Measurements from ENCODE around the gene CAD. TPM values are rescaled to one million over a fixed set of nuclear protein-coding genes. Genes with fewer than 3 reads are reported as not detected.
"Not testable (repeated sequence)": the region's sequence is repeated elsewhere in the genome, so short reads cannot be mapped to it uniquely, and the experiment has no call there.

The CAD gene
- total and polyA plus RNA-seq, 5 experiments from 2014 or later, result 18.0 to 59.7 (median 31.9) TPM

DNA sequence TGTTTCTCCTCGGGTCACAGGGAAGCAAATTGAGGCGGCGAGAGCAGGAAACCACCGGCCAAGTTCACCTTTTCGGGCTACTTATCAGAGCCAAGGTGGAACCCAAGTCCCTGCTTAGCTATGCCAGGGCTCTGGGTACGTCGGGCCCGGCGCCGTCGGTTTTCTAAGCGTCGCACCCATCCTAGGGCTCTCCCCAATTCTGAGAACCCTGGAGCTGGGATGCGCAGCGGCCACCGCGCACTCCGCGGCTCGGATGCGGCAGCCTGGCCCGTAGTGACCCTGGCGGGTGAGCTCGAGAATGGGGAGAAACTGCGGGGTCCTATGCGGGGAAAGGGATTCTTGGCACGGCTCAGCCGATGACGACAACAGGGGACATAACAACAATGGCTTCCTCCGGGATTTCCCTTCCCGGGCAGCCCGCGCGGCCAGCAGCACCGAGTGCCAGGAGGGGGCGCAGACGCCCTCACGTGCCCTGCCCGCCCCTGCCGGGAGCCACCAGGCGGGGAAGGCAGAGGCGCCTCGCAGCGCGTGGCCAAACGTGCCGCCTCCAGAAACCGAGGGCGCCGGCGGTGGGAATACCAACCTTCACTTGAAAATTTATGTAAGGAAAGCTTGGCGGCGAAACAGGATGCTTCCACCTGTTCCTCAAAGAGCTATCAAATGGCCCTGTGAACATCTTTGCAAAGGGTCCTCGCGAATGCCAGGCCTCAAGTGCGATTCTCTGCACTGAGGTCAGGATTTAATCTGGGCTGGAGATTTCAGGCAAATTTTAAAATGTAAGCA is 47.8 kb downstream of the CAD start:
- Mint-ChIP-seq H3K4me3 (peak overlapping the region in 9 of 10 donors; percentile 79 to 99 (median 83)), H3K27ac (peak overlapping the region in 3 of 10 donors; percentile 34 to 91 (median 44)), H3K27me3 (peaks cover 29 to 40% (median 36%) of the 10 kb centered on the region in 5 donors), H3K36me3 (peaks cover 0 to 14% (median 2%) of the 10 kb centered on the region in 3 donors), H3K4me1 (peaks cover 22 to 30% (median 28%) of the 10 kb centered on the region in 4 donors), H3K9me3 (peaks cover 0 to 2% (median 0%) of the 10 kb centered on the region in 9 donors)
- POLR2A ChIA-PET, result interaction anchor here (0.6 to 2.5 kb wide), 4 partner anchors 11 to 58 kb away, joined by 3 to 11 read pairs (median 4); partner anchors contain the start of genes CAD and MPV17
- ATAC-seq (peak; percentile 78 to 82), DNase-seq (peak; percentile 49 to 80 (median 62))

DNA sequence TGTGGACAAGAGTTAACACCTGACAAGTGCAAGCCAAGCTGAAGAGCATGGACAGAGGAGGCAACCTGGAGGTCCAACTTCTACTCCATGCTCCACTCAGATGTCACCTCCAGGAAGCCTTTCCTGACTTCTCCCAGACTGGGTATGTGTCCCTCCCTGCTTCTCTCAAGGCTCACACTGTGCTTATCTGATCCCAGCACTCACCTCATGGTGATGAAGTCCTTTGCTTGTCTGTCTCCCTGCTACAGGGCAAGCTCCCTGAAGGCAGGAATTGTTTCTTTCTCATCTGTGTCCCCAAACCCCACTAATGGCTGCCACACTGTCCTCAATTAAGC is 48.3 kb downstream of the CAD start:
- no peak for DNase-seq
- peak overlapping the region in 7 of 10 donors; percentile 48 to 80 (median 68) for H3K4me3 Mint-ChIP-seq
- H3K27ac Mint-ChIP-seq, result peak overlapping the region in 1 of 10 donors; percentile 34

DNA sequence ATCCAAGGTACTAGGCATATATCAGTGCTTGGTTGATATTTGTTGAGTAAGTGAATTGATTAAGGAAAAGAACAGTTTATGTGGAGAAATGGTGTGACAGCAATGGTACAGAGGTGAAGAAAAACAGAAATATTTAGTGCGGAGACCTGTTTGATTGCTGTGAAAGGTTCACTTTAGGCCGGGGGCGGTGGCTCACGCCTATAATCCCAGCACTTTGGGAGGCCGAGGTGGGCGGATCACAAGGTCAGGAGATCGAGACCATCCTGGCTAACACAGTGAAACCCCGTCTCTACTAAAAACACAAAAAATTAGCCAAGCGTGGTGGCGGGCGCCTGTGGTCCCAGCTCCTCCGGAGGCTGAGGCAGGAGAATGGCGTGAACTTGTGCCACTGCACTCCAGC is 51.1 kb downstream of the CAD start:
- peaks cover 12 to 16% (median 14%) of the 10 kb centered on the region in 4 donors for H3K4me1 Mint-ChIP-seq
- H3K27ac Mint-ChIP-seq, ATAC-seq, H3K9me3 Mint-ChIP-seq, DNase-seq, H3K4me3 Mint-ChIP-seq, H3K36me3 Mint-ChIP-seq: not testable (repeated sequence)
- POLR2A ChIA-PET, result interaction anchor here (0.7 kb wide), 1 partner anchor 217 kb away, joined by 4 read pairs; no protein-coding TSS in a partner anchor
- peaks cover 9 to 21% (median 16%) of the 10 kb centered on the region in 5 donors for H3K27me3 Mint-ChIP-seq

More for the DNA sequence above, 48.3 kb downstream of the CAD start:
- peaks cover 22 to 30% (median 28%) of the 10 kb centered on the region in 4 donors for H3K4me1 Mint-ChIP-seq
- ATAC-seq, result no peak
- POLR2A ChIA-PET, result interaction anchor here (1.2 to 2.5 kb wide), 3 partner anchors 14 to 57 kb away, joined by 3 to 11 read pairs (median 4); partner anchors contain the start of gene MPV17
- H3K9me3 Mint-ChIP-seq, result peaks cover 0 to 2% (median 0%) of the 10 kb centered on the region in 9 donors
- H3K36me3 Mint-ChIP-seq, result peaks cover 0 to 14% (median 2%) of the 10 kb centered on the region in 3 donors
- peaks cover 23 to 35% (median 32%) of the 10 kb centered on the region in 5 donors for H3K27me3 Mint-ChIP-seq

DNA sequence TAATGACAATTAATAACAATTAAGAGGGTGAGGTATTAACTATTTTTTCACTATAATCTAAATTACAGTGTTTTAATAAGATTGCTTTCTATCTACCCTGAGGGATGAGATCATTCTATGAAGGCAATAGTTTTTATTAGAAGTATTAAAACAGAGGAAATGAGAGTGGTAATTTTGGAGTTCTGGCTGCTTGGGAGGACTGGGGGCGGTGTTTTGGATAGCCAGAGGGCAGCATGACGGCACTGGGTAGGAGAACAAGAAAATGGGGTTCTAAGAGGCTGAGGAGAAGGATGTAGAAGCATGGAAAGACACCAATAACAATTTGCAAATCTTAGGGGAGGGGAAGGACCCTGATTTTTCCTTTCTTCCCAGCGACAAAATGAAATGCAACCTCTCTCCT is 53.0 kb downstream of the CAD start:
- POLR2A ChIA-PET, result interaction anchor here (0.6 kb wide), 1 partner anchor 443 kb away, joined by 3 read pairs; no protein-coding TSS in a partner anchor
- H3K4me1 Mint-ChIP-seq, result peaks cover 0 to 5% (median 3%) of the 10 kb centered on the region in 4 donors

DNA sequence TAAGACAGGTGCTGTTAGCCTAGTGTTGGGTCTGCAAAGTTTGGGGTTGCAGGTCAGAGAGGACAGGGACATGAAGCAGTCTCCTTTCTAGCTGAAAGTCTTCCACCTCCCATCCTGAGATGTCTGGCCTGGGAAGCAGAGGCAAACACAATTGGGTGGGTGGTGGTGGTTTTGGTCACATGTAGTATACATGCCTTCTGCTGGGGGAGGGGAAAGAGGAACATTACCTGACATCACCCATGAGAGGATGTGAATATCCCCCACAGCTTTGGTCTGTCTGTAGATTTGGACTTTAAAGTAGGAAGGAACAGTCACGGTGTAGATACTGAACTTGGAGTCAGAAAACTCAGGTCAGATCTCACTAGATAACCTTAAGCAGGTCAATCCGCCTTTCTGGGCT is 53.5 kb downstream of the CAD start:
- Mint-ChIP-seq H3K4me3 (no peak overlapping the region), H3K36me3 (no peaks in the 10 kb centered on the region), H3K4me1 (peaks cover 0 to under 1% (median 0%) of the 10 kb centered on the region in 4 donors), H3K27me3 (peaks cover 0 to 15% (median 8%) of the 10 kb centered on the region in 5 donors), H3K9me3 (no peaks in the 10 kb centered on the region), H3K27ac (no peak overlapping the region)
- DNase-seq (no peak), ATAC-seq (no peak)
- POLR2A ChIA-PET, result interaction anchor here (0.6 kb wide), 1 partner anchor 442 kb away, joined by 3 read pairs; no protein-coding TSS in a partner anchor

More for the DNA sequence above, 53.0 kb downstream of the CAD start:
- ATAC-seq (no peak), DNase-seq (no peak)
- Mint-ChIP-seq H3K27me3 (peaks cover 0 to 15% (median 9%) of the 10 kb centered on the region in 5 donors), H3K27ac (no peak overlapping the region), H3K4me3 (no peak overlapping the region), H3K36me3 (no peaks in the 10 kb centered on the region), H3K9me3 (no peaks in the 10 kb centered on the region)

DNA sequence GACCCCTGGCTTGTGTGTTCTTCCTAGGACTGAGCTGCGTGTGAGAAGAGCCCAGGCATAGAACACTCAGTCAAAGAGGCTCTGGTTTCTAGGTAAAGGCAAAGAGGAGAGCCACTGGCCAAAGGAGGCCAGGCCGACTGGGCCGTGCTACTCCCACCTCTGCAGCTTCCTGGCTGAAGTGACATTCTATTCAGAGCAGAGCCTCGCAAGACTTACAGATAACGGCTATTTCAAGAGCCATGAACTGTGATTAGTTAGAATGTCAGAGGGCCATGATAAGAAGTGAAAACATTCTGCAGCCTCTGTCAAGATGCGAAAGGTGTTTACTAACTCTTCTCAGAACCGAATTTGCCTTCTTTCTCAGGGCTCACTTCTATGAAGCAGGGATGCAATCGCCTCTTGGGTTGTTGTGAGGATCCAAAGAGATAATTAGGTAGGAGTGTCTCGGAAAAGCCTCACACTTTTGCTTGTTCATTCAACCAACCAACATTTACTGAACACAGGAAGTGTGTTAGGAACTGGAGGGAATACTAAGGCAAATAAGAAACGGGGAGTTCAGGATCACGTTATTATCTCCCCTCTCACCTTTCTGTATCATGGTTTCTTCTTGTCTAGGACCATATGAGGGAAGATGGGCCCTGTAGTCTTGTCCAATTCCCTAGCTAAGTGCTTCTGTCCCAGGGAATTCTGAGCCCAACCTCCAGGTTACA is 54.6 kb downstream of the CAD start:
- POLR2A ChIA-PET, result no interaction called here

DNA sequence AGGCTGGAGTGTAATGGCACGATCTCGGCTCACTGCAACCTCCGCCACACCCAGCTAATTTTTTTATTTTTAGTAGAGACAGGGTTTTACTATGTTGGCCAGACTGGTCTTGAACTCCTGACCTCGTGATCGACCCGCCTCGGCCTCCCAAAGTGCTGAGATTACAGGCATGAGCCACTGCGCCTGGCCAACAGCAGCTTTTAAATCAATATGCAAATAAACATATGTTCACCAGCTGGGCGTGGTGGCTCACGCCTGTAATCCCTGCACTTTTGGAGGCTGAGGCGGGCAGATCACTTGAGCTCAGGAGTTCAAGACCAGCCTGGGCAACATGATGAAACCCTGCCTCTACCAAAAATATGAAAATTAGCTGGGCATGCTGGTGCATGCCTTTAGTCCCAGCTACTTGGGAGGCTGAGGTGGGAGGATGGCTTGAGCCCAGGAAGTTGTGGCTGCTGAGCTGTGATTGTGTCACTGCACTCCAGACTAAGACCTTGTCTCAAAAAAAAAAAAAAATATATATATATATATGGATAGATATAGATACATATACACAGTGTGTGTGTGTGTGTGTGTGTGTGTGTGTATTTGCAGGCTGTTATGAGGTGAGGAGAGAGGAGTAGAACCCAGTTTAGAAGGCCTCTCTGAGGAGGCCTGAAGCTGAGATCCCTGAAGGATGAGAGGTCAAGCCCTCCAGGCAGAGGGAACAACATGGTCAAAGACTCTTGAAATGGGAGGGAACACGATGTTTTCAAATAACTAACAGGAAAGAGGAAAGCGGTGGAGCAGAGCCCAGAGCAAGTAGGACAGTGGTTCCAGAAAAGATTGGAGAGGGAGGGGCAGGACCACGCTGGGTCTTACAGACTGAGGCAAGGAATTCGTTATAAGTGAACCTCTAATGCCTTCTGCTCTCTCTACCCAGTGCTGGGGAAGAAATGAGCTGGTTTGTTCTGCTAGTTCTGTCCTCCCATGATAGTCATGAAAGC is 55.7 kb downstream of the CAD start:
- H3K4me1 Mint-ChIP-seq, DNase-seq, H3K9me3 Mint-ChIP-seq, H3K4me3 Mint-ChIP-seq, ATAC-seq, H3K36me3 Mint-ChIP-seq: not testable (repeated sequence)
- peaks cover 6 to 16% (median 11%) of the 10 kb centered on the region in 5 donors for H3K27me3 Mint-ChIP-seq
- POLR2A ChIA-PET, result interaction anchor here (1.2 kb wide), 1 partner anchor 11 kb away, joined by 3 read pairs; no protein-coding TSS in a partner anchor
- H3K27ac Mint-ChIP-seq, result peak overlapping the region in 1 of 10 donors; percentile 74

More for the DNA sequence above, 54.6 kb downstream of the CAD start:
- no peak overlapping the region for H3K27ac Mint-ChIP-seq
- no peaks in the 10 kb centered on the region for H3K9me3 Mint-ChIP-seq
- ATAC-seq (no peak), DNase-seq (no peak)
- no peaks in the 10 kb centered on the region for H3K4me1 Mint-ChIP-seq
- no peak overlapping the region for H3K4me3 Mint-ChIP-seq
- peaks cover 0 to 16% (median 9%) of the 10 kb centered on the region in 5 donors for H3K27me3 Mint-ChIP-seq
- H3K36me3 Mint-ChIP-seq, result no peaks in the 10 kb centered on the region

DNA sequence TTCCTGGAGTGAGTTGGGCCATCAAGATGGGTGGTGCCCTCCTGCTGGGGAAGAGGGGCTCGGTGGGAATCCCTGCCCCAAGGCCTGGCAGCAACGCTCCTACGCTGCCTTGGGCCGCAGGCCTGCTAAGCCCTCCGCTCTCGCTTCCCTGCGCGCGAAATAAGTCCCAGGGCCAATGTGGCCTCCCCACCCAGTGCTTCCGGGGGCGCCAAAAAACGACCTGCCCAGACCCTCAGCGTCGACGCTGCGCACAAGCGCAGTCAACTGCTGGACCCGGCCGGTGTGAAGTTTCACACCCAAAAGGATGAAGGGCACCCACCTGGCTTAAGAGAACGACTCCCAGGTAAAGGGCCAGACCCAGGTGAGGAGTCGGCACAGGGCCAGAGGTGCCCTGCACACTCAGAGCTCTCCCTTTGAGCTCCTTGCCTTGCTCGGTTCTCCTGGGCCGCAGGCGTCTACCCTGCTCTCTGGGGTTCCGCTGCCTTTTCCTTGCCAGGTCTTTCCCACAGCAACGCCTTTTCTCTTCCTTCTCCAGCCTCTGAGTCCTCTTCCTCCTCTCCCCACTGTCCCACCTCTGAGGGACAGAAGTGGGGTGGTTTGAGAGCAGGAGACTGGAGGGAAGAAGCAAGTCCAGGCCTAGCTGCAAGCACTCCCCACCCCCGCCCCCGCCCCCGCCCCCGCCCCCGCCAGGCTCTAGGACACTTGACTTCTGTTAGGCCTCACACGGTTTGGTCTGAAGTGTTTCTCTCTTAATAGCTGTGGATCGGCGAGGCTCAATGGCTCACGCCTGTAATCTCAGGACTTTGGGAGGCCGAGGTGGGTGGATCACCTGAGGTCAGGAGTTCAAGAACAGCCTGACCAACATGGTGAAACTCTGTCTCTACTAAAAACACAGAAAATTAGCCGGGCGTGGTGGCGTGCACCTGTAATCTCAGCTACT is 58.3 kb downstream of the CAD start, which contains the start of gene DNAJC5G:
Gene DNAJC5G, plus strand, starts transcription at position 223 of the 940 bp plus-strand sequence. CDS start 1,296 bp downstream, outside the sequence.
- Mint-ChIP-seq H3K4me3 (no peak within 1 kb of the TSS), H3K27ac (peak within 1 kb of the TSS in 1 of 10 donors; percentile 24), H3K9me3 (no peaks in the 10 kb centered on the region), H3K27me3 (peaks cover 8 to 14% (median 12%) of the 10 kb centered on the region in 5 donors), H3K4me1 (peaks cover 0 to 4% (median 2%) of the 10 kb centered on the region in 4 donors), H3K36me3 (no peaks in the 10 kb centered on the region)
- POLR2A ChIA-PET, result no interaction called here
- DNase-seq, result no peak
- no peak for ATAC-seq

DNA sequence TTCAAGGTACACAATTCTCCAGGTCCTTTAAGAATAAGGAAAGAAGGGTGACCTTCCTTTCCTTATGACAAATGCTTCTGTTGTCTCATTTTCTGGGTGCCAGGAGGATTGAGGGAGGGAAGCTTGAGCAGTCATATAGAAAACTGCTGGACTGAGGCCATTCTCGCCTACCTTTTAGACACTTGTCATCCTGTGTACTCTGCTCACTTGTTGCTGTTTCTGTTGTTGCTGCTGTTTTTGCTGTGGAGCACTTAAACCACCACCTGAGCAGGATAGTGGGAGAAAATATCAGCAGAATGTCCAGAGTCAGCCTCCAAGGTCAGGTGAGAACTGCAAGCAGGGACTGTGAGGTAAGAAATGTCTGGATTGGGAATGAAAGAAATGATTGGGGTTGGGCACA is 60.8 kb downstream of the CAD start:
- Mint-ChIP-seq H3K4me1 (peaks cover 0 to 4% (median 2%) of the 10 kb centered on the region in 4 donors), H3K27me3 (peaks cover 11 to 34% (median 16%) of the 10 kb centered on the region in 5 donors), H3K9me3 (no peaks in the 10 kb centered on the region), H3K36me3 (no peaks in the 10 kb centered on the region), H3K27ac (no peak overlapping the region), H3K4me3 (no peak overlapping the region)
- POLR2A ChIA-PET, result interaction anchor here (0.6 to 2.5 kb wide), 5 partner anchors 13 to 687 kb away, joined by 3 to 11 read pairs (median 5); no protein-coding TSS in a partner anchor
- ATAC-seq (no peak), DNase-seq (no peak)

DNA sequence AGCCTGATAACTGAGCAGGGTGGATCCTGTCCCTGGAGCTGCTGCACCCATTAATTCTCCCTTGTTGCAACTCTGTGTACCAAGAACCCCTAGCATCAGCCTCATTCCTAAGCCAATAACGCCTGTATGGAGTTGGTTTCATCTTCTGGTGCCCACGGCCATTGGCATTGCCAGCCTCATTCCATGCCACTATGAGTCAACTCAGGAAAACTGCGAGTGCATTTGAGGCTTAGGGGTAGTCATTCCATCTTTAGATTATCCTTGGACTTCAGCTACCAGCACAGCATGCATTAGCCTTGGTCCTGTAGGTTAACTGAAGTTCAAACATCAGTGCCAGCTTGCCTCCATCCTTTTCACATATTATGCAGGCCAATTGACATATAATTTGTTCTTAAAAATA is 63.7 kb downstream of the CAD start:
- POLR2A ChIA-PET, result interaction anchor here (0.7 to 1.2 kb wide), 2 partner anchors 22 to 111 kb away, joined by 3 read pairs; no protein-coding TSS in a partner anchor
- H3K9me3 Mint-ChIP-seq, result no peaks in the 10 kb centered on the region
- no peak overlapping the region for H3K4me3 Mint-ChIP-seq
- peaks cover 7 to 38% (median 13%) of the 10 kb centered on the region in 5 donors for H3K27me3 Mint-ChIP-seq
- DNase-seq (no peak), ATAC-seq (no peak)
- no peak overlapping the region for H3K27ac Mint-ChIP-seq
- no peaks in the 10 kb centered on the region for H3K36me3 Mint-ChIP-seq
- peaks cover 0 to 4% (median 2%) of the 10 kb centered on the region in 4 donors for H3K4me1 Mint-ChIP-seq
